ENCODE results near the gene DCBLD1. TPM values are rescaled to one million over a fixed set of nuclear protein-coding genes. Genes with fewer than 3 reads are reported as not detected.

Gene DCBLD1
- total and polyA plus RNA-seq, 2 of the 13 experiments (the other 11 are each of a cell fraction or from before 2014, with no cell fraction given), result 23.2 to 41.5 TPM

DNA sequence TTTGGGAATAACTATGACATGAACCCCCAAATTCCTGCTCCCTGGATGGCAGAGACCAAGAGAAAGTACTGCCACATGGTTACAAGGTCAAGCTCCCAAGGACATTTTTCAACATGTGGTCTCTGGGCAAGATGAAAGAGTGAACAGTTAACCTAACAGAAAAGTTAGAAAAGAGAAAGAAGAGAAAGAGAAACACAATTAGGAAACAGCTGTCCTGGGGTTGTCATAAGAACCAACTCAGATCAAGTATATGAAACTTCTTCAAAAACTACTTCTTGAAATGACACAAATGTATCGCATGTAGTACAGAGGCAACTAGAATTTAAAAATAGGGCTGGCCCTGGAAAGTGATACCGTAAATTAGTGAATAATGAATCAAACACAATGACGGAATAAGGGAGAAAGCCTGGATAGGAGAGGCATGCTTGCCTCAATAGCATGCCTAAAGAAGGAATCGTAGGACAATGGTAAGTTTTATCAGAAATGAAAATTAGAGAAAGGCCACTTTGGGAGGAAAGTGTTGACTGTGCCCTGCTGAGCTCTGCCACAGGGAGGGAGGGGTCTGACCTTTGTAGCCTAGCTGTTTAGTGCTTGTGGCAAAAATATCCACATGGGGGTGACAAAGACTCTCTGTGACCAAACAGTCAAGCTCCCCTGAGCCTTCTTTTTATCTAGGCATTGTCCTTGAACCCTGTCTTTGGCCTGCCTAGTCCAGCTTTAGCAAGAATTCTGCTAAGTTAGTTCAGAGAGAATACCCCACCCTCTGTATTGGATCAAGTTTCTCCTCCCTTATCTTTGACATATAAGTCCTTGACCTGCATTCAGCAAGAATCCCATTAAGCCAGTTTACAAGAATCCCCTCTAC is 4.3 kb upstream of the DCBLD1 start (continued):
- no peak for TF ChIP-seq ZNF546 (CRISPR knock-in tag; conservative IDR thresholded peaks at IDR 0.05)
- TF ChIP-seq HOXA7 (CRISPR knock-in tag; IDR thresholded peaks at IDR 0.05), result no peak
- TF ChIP-seq ZNF317 (CRISPR knock-in tag; IDR thresholded peaks at IDR 0.05), result no peak
- no peak for TF ChIP-seq NR1H2 (CRISPR knock-in tag; IDR thresholded peaks at IDR 0.05; ENCODE audit: borderline replicate concordance, low read depth)
- TF ChIP-seq PREB (CRISPR knock-in tag; IDR thresholded peaks at IDR 0.05), result no peak
- no peak for TF ChIP-seq ZNF782 (CRISPR knock-in tag; IDR thresholded peaks at IDR 0.05; ENCODE audit: borderline replicate concordance)
- no peak for TF ChIP-seq ZNF142 (CRISPR knock-in tag; IDR thresholded peaks at IDR 0.05)
- no peak for TF ChIP-seq GPBP1L1 (CRISPR knock-in tag; IDR thresholded peaks at IDR 0.05)
- no peak for TF ChIP-seq ZNF616 (CRISPR knock-in tag; IDR thresholded peaks at IDR 0.05; ENCODE audit: low read depth)
- no peak for TF ChIP-seq ZBTB43 (CRISPR knock-in tag; conservative IDR thresholded peaks at IDR 0.05)
- no peak for TF ChIP-seq ZNF138 (CRISPR knock-in tag; IDR thresholded peaks at IDR 0.05; ENCODE audit: low read depth)
- no peak for TF ChIP-seq TRAFD1 (CRISPR knock-in tag; IDR thresholded peaks at IDR 0.05; ENCODE audit: borderline replicate concordance)
- TF ChIP-seq ZNF841 (CRISPR knock-in tag; IDR thresholded peaks at IDR 0.05; ENCODE audit: borderline replicate concordance), result no peak
- no peak for TF ChIP-seq FIP1L1 (IDR thresholded peaks at IDR 0.05; ENCODE audit: borderline replicate concordance, insufficient read depth, low read depth, low read length)
- no peak for TF ChIP-seq RBFOX2 (IDR thresholded peaks at IDR 0.05; ENCODE audit: low read depth, low read length)
- TF ChIP-seq HMG20B (CRISPR knock-in tag; conservative IDR thresholded peaks at IDR 0.05), result peak; percentile 52; the same call in 1 of the 2 replicates
